ENCODE measurements around the gene MAD1L1.
"Not testable (repeated sequence)": the region's sequence is repeated elsewhere in the genome, so short reads cannot be mapped to it uniquely, and the experiment has no call there.

Gene MAD1L1

GRCh38 chr7:2000153-2000687, 232.5 kb downstream of the MAD1L1 start:
- Histone ChIP-seq H3K4me1 (peaks cover 20% of the 10 kb centered on the region), H3K36me3 (peaks cover 5% of the 10 kb centered on the region; the same call in 1 of the 2 replicates), H3K4me3 (ENCODE audit: low read depth, low read length) (no peak overlapping the region), H3K27me3 (no peaks in the 10 kb centered on the region), H3K9me3 (no peaks in the 10 kb centered on the region)
- TF ChIP-seq CTCF (IDR thresholded peaks at IDR 0.05; ENCODE audit: low read depth, low read length), result no peak
- DNase-seq, result peak; percentile 9

GRCh38 chr7:1999278-1999984, 233.3 kb downstream of the MAD1L1 start:
- TF ChIP-seq CTCF (IDR thresholded peaks at IDR 0.05; ENCODE audit: low read depth, low read length), result no peak
- peak; percentile 4 for DNase-seq
- peaks cover 5% of the 10 kb centered on the region; the same call in 1 of the 2 replicates for H3K36me3 ChIP-seq
- no peaks in the 10 kb centered on the region for H3K9me3 ChIP-seq
- no peaks in the 10 kb centered on the region for H3K27me3 ChIP-seq
- peaks cover 21% of the 10 kb centered on the region for H3K4me1 ChIP-seq
- no peak overlapping the region for H3K4me3 ChIP-seq (ENCODE audit: low read depth, low read length)

GRCh38 chr7:1998146-1998545, 234.6 kb downstream of the MAD1L1 start:
- no peak for DNase-seq
- peaks cover 31% of the 10 kb centered on the region for H3K4me1 ChIP-seq
- no peak for TF ChIP-seq CTCF (IDR thresholded peaks at IDR 0.05; ENCODE audit: low read depth, low read length)
- no peaks in the 10 kb centered on the region for H3K27me3 ChIP-seq
- peaks cover 2% of the 10 kb centered on the region for H3K36me3 ChIP-seq
- H3K4me3 ChIP-seq (ENCODE audit: low read depth, low read length), result no peak overlapping the region
- no peaks in the 10 kb centered on the region for H3K9me3 ChIP-seq

- DNase-seq, result no peak
- no peak for TF ChIP-seq CTCF (IDR thresholded peaks at IDR 0.05; ENCODE audit: low read depth, low read length)
- Histone ChIP-seq H3K27me3 (no peaks in the 10 kb centered on the region), H3K9me3 (no peaks in the 10 kb centered on the region), H3K4me1 (peaks cover 28% of the 10 kb centered on the region), H3K4me3 (ENCODE audit: low read depth, low read length) (no peak overlapping the region), H3K36me3 (peaks cover 2% of the 10 kb centered on the region)
Measured at GRCh38 chr7:1997537-1998076, 235.1 kb downstream of the MAD1L1 start.

GRCh38 chr7:1996816-1997215, 235.9 kb downstream of the MAD1L1 start:
- no peak overlapping the region for H3K4me3 ChIP-seq (ENCODE audit: low read depth, low read length)
- peaks cover 20% of the 10 kb centered on the region for H3K4me1 ChIP-seq
- no peak for DNase-seq
- H3K9me3 ChIP-seq, result no peaks in the 10 kb centered on the region
- no peak for TF ChIP-seq CTCF (IDR thresholded peaks at IDR 0.05; ENCODE audit: low read depth, low read length)
- H3K27me3 ChIP-seq, result no peaks in the 10 kb centered on the region
- H3K36me3 ChIP-seq, result peaks cover 2% of the 10 kb centered on the region

GRCh38 chr7:1995911-1996420, 236.8 kb downstream of the MAD1L1 start:
- not testable (repeated sequence) for DNase-seq; H3K27me3 ChIP-seq; H3K4me3 ChIP-seq (ENCODE audit: low read depth, low read length); H3K36me3 ChIP-seq; H3K9me3 ChIP-seq
- H3K4me1 ChIP-seq, result peaks cover 13% of the 10 kb centered on the region

All from BE2C (cell line).